T-cell (primary cell): ENCODE measurements around the gene FAM234B. TPM values are rescaled to one million over a fixed set of nuclear protein-coding genes. Genes with fewer than 3 reads are reported as not detected.

ENCODE experiments used
- ATAC-seq, 4 experiments: fragments of 200-7000 bp in 3 of 4; fragments of 150-1000 bp in 1 of 4; cut with Tn5 transposase; replicated peaks in 1 of 4; 1 replicate in 3 of 4; 2 replicates in 1 of 4; pipeline ENCODE4 v1.10.0; 2021; ENCODE audit warnings: moderate library complexity in 3 of 4, mild to moderate bottlenecking in 2 of 4, moderate number of reproducible peaks in 1 of 4
- CTCF ChIA-PET, 2 donors: fragments of 300-600 bp; sonication (Branson Sonifier 250); formaldehyde crosslinking; loops; one replicate each; lab custom pipeline; 2022; ENCODE audit warnings: antibody characterized with exemption in 2 of 2; lab: Charles Lee
- POLR2A ChIA-PET, 2 donors: fragments of 300-600 bp; sonication (Branson Sonifier 250); formaldehyde crosslinking; loops; one replicate each; lab custom pipeline; 2022; ENCODE audit warnings: antibody characterized with exemption in 2 of 2; lab: Charles Lee
- DNase-seq, 35 experiments: peaks; one replicate each; pipeline versions ENCODE4 v3.0.0 to v3.0.0-alpha.2; 2013 to 2023
- H3K27ac ChIP-seq: one replicate; pipeline ENCODE4 v1.5.1; 2013; ENCODE audit warnings: low read length
- H3K27me3 ChIP-seq, 2 experiments: replicated peaks in 1 of 2; 1 replicate in 1 of 2; 2 replicates in 1 of 2; pipeline versions ENCODE4 v1.6.1 to v1.7.0; 2013; ENCODE audit warnings: low read length in 1 of 2, mixed read lengths in 1 of 2; ENCODE audit not compliant: control insufficient read depth in 2 of 2, insufficient read depth in 2 of 2; ENCODE audit errors: extremely low read depth in 1 of 2
- H3K36me3 ChIP-seq, 2 donors: 1 replicate in 1 of 2; 2 replicates in 1 of 2; pipeline versions ENCODE4 v1.6.1 to v1.7.0; 2013; ENCODE audit warnings: low read length in 1 of 2; ENCODE audit not compliant: control insufficient read depth in 2 of 2, insufficient read depth in 1 of 2; ENCODE audit errors: extremely low read depth in 1 of 2
- H3K4me1 ChIP-seq, 2 experiments: 1 replicate in 1 of 2; 2 replicates in 1 of 2; pipeline versions ENCODE4 v1.6.1 to v1.7.0; 2013; ENCODE audit warnings: low read length in 2 of 2, mixed read lengths in 1 of 2; ENCODE audit not compliant: insufficient read depth in 2 of 2, control insufficient read depth in 1 of 2; ENCODE audit errors: extremely low read depth in 1 of 2
- H3K4me3 ChIP-seq, 2 donors: 1 replicate in 1 of 2; 2 replicates in 1 of 2; pipeline versions ENCODE4 v1.5.1 to v1.7.0; 2013; ENCODE audit warnings: mild to moderate bottlenecking in 2 of 2, low read length in 1 of 2, moderate library complexity in 1 of 2; ENCODE audit not compliant: control insufficient read depth in 1 of 2; ENCODE audit errors: extremely low read depth in 1 of 2
- H3K9me3 ChIP-seq: 2 replicates; pipeline ENCODE4 v1.7.0; 2013
- H3K27ac Mint-ChIP-seq, 2 donors: one replicate each; pipeline ENCODE4 v1.8.0; 2020 to 2021; ENCODE audit warnings: mild to moderate bottlenecking in 2 of 2, mixed read lengths in 2 of 2
- H3K27me3 Mint-ChIP-seq, 2 donors: one replicate each; pipeline ENCODE4 v1.8.0; 2021 to 2022; ENCODE audit warnings: mixed read lengths in 2 of 2
- H3K36me3 Mint-ChIP-seq: one replicate; pipeline ENCODE4 v1.8.0; 2021; ENCODE audit warnings: mixed read lengths
- H3K4me1 Mint-ChIP-seq, 3 donors: one replicate each; pipeline ENCODE4 v1.8.0; 2020 to 2022; ENCODE audit warnings: mixed read lengths in 3 of 3, mild to moderate bottlenecking in 1 of 3
- H3K4me3 Mint-ChIP-seq, 3 donors: one replicate each; pipeline ENCODE4 v1.8.0; 2020 to 2022; ENCODE audit warnings: mild to moderate bottlenecking in 3 of 3, mixed read lengths in 3 of 3, moderate library complexity in 3 of 3
- H3K9me3 Mint-ChIP-seq, 3 donors: one replicate each; pipeline ENCODE4 v1.8.0; 2020 to 2022; ENCODE audit warnings: mixed read lengths in 3 of 3
- WGBS: methylation state at CpG from one replicate; pipeline ENCODE4 v1.1.5; 2013; ENCODE audit warnings: missing lambda C conversion rate; ENCODE audit not compliant: insufficient coverage; 5-methylcytosine and 5-hydroxymethylcytosine counted together
- total RNA-seq, 35 experiments: library from RNA in 6 of 35; stranded (reverse) in 6 of 35; fragments of 120-200 nt in 1 of 35; gene quantifications; one replicate each; pipeline versions ENCODE4 v1.2.1 to v1.2.4 and lab custom pipeline; 2013 to 2026

Gene FAM234B
- total RNA-seq, 5 donors from 2014 or later (not counting 1 experiment from before 2014, with no cell fraction given) = 4.3 to 5.8 (median 4.6) TPM

DNA sequence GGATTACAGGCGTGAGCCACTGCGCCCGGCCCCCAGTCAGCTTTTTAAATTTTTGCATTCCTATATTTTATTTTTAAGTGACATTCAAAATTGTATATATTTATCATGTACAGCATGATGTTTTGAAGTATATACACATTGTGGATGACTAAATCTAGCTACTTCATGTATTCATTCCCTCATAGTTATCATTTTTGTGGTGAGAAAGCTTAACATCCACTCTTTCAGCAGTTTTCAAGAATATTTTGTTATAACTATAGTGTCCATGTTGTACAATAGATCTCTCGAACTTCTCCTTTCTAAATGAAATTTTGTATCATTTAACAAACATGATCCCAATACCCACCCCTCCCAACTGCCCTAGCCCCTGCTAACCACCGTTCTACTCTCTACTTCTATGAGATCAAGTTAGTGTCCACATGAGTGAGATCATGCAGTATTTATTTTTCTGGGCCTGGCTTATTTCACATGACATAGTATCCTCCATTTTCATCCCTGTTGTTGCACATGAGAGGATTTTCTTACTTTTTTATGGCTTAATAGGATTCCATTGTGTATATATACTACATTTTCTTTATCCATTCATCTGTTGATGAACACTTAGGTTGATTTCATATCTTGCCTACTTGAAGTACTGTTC, 35.3 kb upstream of the FAM234B start:
- Mint-ChIP-seq H3K4me1 (no peaks in the 10 kb centered on the region), H3K27me3 (peaks cover 0 to 4% of the 10 kb centered on the region in 2 donors), H3K4me3 (no peak overlapping the region), H3K9me3 (no peaks in the 10 kb centered on the region), H3K36me3 (no peaks in the 10 kb centered on the region), H3K27ac (no peak overlapping the region)
- ATAC-seq = no peak
- 71% methylated on average over 1 of the region's 5 CpGs for WGBS
- ChIA-PET CTCF (interaction anchor here in 1 of 2 donors (0.7 kb wide), 1 partner anchor 1789 kb away, joined by 3 read pairs; no protein-coding TSS in a partner anchor), POLR2A (no interaction called here)
- H3K27ac ChIP-seq = no peak overlapping the region
- H3K9me3 ChIP-seq = no peaks in the 10 kb centered on the region
- H3K27me3 ChIP-seq = peaks cover 0 to 3% of the 10 kb centered on the region in 2 experiments
- H3K36me3 ChIP-seq = no peaks in the 10 kb centered on the region
- no peak overlapping the region for H3K4me3 ChIP-seq
- no peaks in the 10 kb centered on the region for H3K4me1 ChIP-seq
- no peak for DNase-seq

DNA sequence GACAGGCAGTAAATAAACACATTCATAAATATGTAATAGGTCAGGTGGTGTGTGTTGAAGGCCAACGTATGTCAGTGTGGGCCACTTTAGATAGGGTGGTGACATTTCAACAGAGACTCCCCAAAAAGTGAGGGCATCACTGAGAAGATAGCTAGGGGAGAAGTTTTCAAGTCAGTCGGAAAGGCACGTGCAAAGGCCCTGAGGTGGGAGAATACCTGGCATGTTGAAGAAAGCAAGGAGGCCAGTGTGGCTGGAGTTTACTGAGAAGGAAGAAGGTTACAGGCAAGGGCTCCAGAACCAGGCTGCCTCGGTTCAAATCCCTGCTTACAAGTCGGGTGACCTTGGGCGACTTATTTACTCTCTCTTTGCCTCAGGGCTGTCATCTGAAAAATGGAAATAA, 33.1 kb upstream of the FAM234B start:
- Mint-ChIP-seq H3K9me3 (no peaks in the 10 kb centered on the region), H3K4me3 (no peak overlapping the region), H3K27ac (no peak overlapping the region), H3K27me3 (peaks cover 8 to 9% of the 10 kb centered on the region in 2 donors), H3K36me3 (no peaks in the 10 kb centered on the region), H3K4me1 (no peaks in the 10 kb centered on the region)
- WGBS = 71% methylated on average over 6 of the region's 6 CpGs
- Histone ChIP-seq H3K4me1 (no peaks in the 10 kb centered on the region), H3K9me3 (no peaks in the 10 kb centered on the region), H3K27ac (no peak overlapping the region), H3K27me3 (peaks cover 0 to 3% of the 10 kb centered on the region in 2 experiments), H3K4me3 (no peak overlapping the region), H3K36me3 (no peaks in the 10 kb centered on the region)
- no peak for DNase-seq
- POLR2A ChIA-PET = no interaction called here
- CTCF ChIA-PET = interaction anchor here in 1 of 2 donors (0.6 kb wide), 1 partner anchor 359 kb away, joined by 4 read pairs; no protein-coding TSS in a partner anchor
- ATAC-seq = no peak

DNA sequence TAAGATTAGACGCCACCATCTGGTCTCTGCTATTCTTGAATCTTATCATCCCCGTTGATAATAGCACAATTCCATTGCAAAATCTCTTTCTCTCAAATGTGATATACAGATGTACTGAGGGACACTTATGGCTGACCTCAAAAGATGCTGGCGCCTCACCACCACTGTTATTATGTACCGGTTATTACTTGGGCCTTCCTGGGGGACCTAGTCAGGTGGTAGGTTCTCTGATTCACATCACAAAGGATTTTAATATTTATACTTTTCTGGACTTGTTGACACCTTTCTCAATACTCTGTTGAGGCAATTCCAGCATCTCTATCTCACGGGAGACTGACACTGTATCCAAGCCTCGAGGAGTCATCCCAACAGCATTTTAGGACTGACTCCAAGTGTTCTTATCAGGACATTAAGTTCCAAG, 21.3 kb upstream of the FAM234B start:
- no peak overlapping the region for H3K27ac Mint-ChIP-seq
- H3K4me3 Mint-ChIP-seq = no peak overlapping the region
- H3K9me3 ChIP-seq = no peaks in the 10 kb centered on the region
- ChIA-PET CTCF (interaction anchor here in 1 of 2 donors (0.5 kb wide), 1 partner anchor 143 kb away, joined by 3 read pairs; no protein-coding TSS in a partner anchor), POLR2A (no interaction called here)
- no CpG with 5 or more reads among the region's 6 CpGs for WGBS
- no peaks in the 10 kb centered on the region for H3K4me1 ChIP-seq
- H3K27me3 ChIP-seq = peaks cover 0 to 2% of the 10 kb centered on the region in 2 experiments
- H3K36me3 Mint-ChIP-seq = no peaks in the 10 kb centered on the region
- H3K4me1 Mint-ChIP-seq = no peaks in the 10 kb centered on the region
- no peaks in the 10 kb centered on the region for H3K36me3 ChIP-seq
- H3K4me3 ChIP-seq = no peak overlapping the region
- no peak overlapping the region for H3K27ac ChIP-seq
- DNase-seq (no peak), ATAC-seq (no peak)
- H3K9me3 Mint-ChIP-seq = no peaks in the 10 kb centered on the region
- H3K27me3 Mint-ChIP-seq = peaks cover 0 to 30% of the 10 kb centered on the region in 2 donors

DNA sequence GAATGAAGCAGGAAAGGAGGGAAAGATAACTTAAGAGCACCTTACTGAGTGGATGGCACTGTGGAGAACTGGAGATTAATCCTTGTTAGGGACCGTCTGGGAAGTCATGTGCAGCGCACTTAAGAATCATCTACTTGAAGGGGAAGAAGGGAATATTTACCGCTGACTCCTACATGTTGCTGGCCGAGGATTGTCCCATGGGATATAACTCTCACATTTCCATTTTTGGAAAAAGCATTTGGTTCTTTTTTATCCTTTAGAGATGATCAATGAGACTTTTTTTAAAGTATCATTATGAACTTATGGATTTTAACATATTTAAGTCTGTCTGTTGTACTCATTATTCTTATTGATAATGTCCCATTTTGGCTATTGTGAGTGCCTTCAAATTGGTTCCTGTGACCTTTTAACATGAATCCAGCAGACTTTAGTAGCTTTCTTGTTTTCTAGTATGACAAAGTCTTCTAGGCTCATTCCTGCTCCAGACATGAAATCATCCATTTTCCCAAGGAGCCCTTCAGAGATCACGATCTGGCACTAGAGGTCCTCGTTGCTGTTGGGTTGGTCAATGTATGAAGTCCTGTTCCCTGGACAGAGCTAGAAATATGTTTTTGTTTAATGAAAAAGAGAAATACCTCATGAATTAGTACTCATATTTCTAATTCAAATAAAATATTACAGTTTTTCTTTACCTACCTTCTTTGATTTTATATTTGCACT, 20.2 kb upstream of the FAM234B start:
- Mint-ChIP-seq H3K27me3 (peaks cover 0 to 27% of the 10 kb centered on the region in 2 donors), H3K9me3 (no peaks in the 10 kb centered on the region), H3K4me3 (no peak overlapping the region), H3K27ac (no peak overlapping the region), H3K4me1 (no peaks in the 10 kb centered on the region), H3K36me3 (no peaks in the 10 kb centered on the region)
- H3K27ac ChIP-seq = no peak overlapping the region
- H3K4me1 ChIP-seq = no peaks in the 10 kb centered on the region
- no peak for ATAC-seq
- H3K4me3 ChIP-seq = no peak overlapping the region
- no CpG with 5 or more reads among the region's 6 CpGs for WGBS
- CTCF ChIA-PET = interaction anchor here in 1 of 2 donors (0.6 to 0.8 kb wide), 2 partner anchors 31 to 194 kb away, joined by 3 to 4 read pairs; no protein-coding TSS in a partner anchor
- POLR2A ChIA-PET = no interaction called here
- DNase-seq = no peak
- H3K36me3 ChIP-seq = no peaks in the 10 kb centered on the region
- no peaks in the 10 kb centered on the region for H3K9me3 ChIP-seq
- peaks cover 0 to 4% of the 10 kb centered on the region in 2 experiments for H3K27me3 ChIP-seq

DNA sequence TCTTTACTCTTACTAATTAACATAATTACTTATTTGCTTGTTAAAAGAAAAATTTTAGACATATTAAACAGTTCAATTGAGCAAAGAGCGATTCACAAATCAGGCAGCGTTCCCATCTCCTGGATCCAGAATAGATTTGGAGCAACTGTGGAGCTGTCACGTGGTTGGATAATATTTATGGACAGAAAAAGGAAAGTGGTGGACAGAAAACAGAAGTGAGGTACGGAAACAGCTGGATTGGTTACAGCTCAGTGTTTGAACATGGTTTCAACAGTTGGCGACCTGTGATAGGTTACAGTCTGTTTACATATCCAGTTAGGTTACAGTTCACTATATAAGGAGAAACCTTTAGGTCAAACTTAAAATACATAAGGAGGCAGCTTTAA, 19.7 kb upstream of the FAM234B start:
- Histone ChIP-seq H3K9me3 (no peaks in the 10 kb centered on the region), H3K27ac (no peak overlapping the region), H3K27me3 (peaks cover 0 to 4% of the 10 kb centered on the region in 2 experiments), H3K36me3 (no peaks in the 10 kb centered on the region), H3K4me3 (no peak overlapping the region), H3K4me1 (no peaks in the 10 kb centered on the region)
- ATAC-seq = no peak
- peaks cover 0 to 26% of the 10 kb centered on the region in 2 donors for H3K27me3 Mint-ChIP-seq
- H3K4me3 Mint-ChIP-seq = no peak overlapping the region
- CTCF ChIA-PET = interaction anchor here in 1 of 2 donors (0.6 to 0.8 kb wide), 2 partner anchors 32 to 193 kb away, joined by 3 to 4 read pairs; no protein-coding TSS in a partner anchor
- POLR2A ChIA-PET = no interaction called here
- DNase-seq = no peak
- no peaks in the 10 kb centered on the region for H3K36me3 Mint-ChIP-seq
- H3K9me3 Mint-ChIP-seq = no peaks in the 10 kb centered on the region
- H3K27ac Mint-ChIP-seq = no peak overlapping the region
- no peaks in the 10 kb centered on the region for H3K4me1 Mint-ChIP-seq
- WGBS = 80% methylated on average over 3 of the region's 5 CpGs

DNA sequence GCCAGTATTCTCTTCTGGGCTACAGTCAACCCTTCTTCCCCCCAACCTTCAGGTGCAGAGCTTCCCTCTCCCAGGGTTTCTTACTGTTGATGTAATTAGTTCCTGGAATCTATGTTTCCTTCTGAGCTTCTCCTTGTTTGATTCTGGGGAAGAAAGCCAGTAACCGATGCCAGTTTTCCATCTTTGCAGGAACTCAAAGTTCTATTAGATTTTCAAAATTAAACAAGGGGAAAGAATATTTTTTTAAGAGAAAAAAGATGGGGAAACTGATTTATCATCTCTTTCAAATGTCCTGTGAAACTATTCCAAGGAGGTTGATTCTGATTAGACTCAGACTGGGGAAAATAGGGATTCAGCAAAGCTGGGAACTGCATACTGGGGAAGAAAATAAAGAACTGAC, 17.9 kb upstream of the FAM234B start:
- H3K4me3 ChIP-seq = no peak overlapping the region
- H3K36me3 ChIP-seq = no peaks in the 10 kb centered on the region
- WGBS = no CpG with 5 or more reads among the region's 1 CpG
- H3K9me3 ChIP-seq = no peaks in the 10 kb centered on the region
- H3K27me3 Mint-ChIP-seq = peaks cover 0 to 18% of the 10 kb centered on the region in 2 donors
- H3K27ac Mint-ChIP-seq = no peak overlapping the region
- H3K4me1 Mint-ChIP-seq = no peaks in the 10 kb centered on the region
- DNase-seq = no peak
- H3K4me1 ChIP-seq = no peaks in the 10 kb centered on the region
- POLR2A ChIA-PET = no interaction called here
- CTCF ChIA-PET = no interaction called here
- no peaks in the 10 kb centered on the region for H3K9me3 Mint-ChIP-seq
- H3K4me3 Mint-ChIP-seq = no peak overlapping the region
- H3K27ac ChIP-seq = no peak overlapping the region
- no peaks in the 10 kb centered on the region for H3K36me3 Mint-ChIP-seq
- H3K27me3 ChIP-seq = peaks cover 0 to 2% of the 10 kb centered on the region in 2 experiments
- ATAC-seq = no peak
